Activated CD8-positive, alpha-beta memory T cell treated with anti-CD3 and anti-CD28 coated beads, Interleukin-2, amount 10 ng/mL, durations not matched to agents 7 days and 5 days (primary cell): ENCODE results near the gene CPLX4. TPM values are rescaled to one million over a fixed set of nuclear protein-coding genes. Genes with fewer than 3 reads are reported as not detected.

Experiments used
- ATAC-seq: fragments of 150-1000 bp; cut with Tn5 transposase; one replicate; pipeline ENCODE4 v1.10.0; 2021; ENCODE audit warnings: moderate library complexity
- CTCF ChIA-PET: fragments of 350-600 bp; sonication (Branson Sonifier 250); formaldehyde crosslinking; loops from one replicate; lab custom pipeline; 2021; ENCODE audit warnings: antibody characterized with exemption; lab: Charles Lee
- DNase-seq: peaks from one replicate; pipeline ENCODE4 v3.0.0-alpha.2; 2020
- H3K27ac Mint-ChIP-seq: one replicate; pipeline ENCODE4 v1.8.0; 2021; ENCODE audit warnings: mild to moderate bottlenecking, mixed read lengths
- H3K27me3 Mint-ChIP-seq: one replicate; pipeline ENCODE4 v1.8.0; 2021; ENCODE audit warnings: mixed read lengths
- H3K36me3 Mint-ChIP-seq: one replicate; pipeline ENCODE4 v1.8.0; 2021; ENCODE audit warnings: mild to moderate bottlenecking, mixed read lengths
- H3K4me1 Mint-ChIP-seq: one replicate; pipeline ENCODE4 v1.8.0; 2021; ENCODE audit warnings: mixed read lengths
- H3K4me3 Mint-ChIP-seq: one replicate; pipeline ENCODE4 v1.8.0; 2021; ENCODE audit warnings: mild to moderate bottlenecking, moderate library complexity, mixed read lengths
- H3K9me3 Mint-ChIP-seq: one replicate; pipeline ENCODE4 v1.8.0; 2022; ENCODE audit warnings: low read depth, mixed read lengths
- total RNA-seq, 2 experiments: library from RNA; stranded (reverse); gene quantifications; one replicate each; pipeline ENCODE4 v1.2.3, GENCODE V29; 2021

The CPLX4 gene
- total RNA-seq, 2 experiments from 2014 or later, result not detected

- no peaks in the 10 kb centered on the region for H3K9me3 Mint-ChIP-seq
- peaks cover 3% of the 10 kb centered on the region for H3K36me3 Mint-ChIP-seq
- CTCF ChIA-PET, result interaction anchor here (1.0 kb wide), 1 partner anchor 128 kb away, joined by 3 read pairs; no protein-coding TSS in a partner anchor
- H3K27ac Mint-ChIP-seq, result no peak overlapping the region
- H3K27me3 Mint-ChIP-seq, result peaks cover 80% of the 10 kb centered on the region
- peaks cover 7% of the 10 kb centered on the region for H3K4me1 Mint-ChIP-seq
- ATAC-seq (no peak), DNase-seq (no peak)
- H3K4me3 Mint-ChIP-seq, result no peak overlapping the region
Measured at GRCh38 chr18:59273759-59274532, 44.5 kb downstream of the CPLX4 start.

GRCh38 chr18:59272891-59273758 is 45.3 kb downstream of the CPLX4 start, which contains the start of gene RAX:
RAX (minus strand) TSS chr18:59273454; CDS start chr18:59273206, 248 bp downstream.
- CTCF ChIA-PET, result interaction anchor here (0.6 to 1.6 kb wide), 3 partner anchors 24 to 129 kb away, joined by 3 read pairs; no protein-coding TSS in a partner anchor
- H3K4me1 Mint-ChIP-seq, result peaks cover 10% of the 10 kb centered on the region
- ATAC-seq, result peak; percentile 51
- H3K27ac Mint-ChIP-seq, result no peak within 1 kb of the TSS
- H3K9me3 Mint-ChIP-seq, result no peaks in the 10 kb centered on the region
- no peak within 1 kb of the TSS for H3K4me3 Mint-ChIP-seq
- DNase-seq, result no peak
- H3K36me3 Mint-ChIP-seq, result peaks cover 3% of the 10 kb centered on the region
- peaks cover 80% of the 10 kb centered on the region for H3K27me3 Mint-ChIP-seq

GRCh38 chr18:59272221-59272888 is 46.1 kb downstream of the CPLX4 start:
- Mint-ChIP-seq H3K27ac (no peak overlapping the region), H3K9me3 (no peaks in the 10 kb centered on the region), H3K36me3 (peaks cover 3% of the 10 kb centered on the region), H3K4me1 (peaks cover 13% of the 10 kb centered on the region), H3K27me3 (peaks cover 82% of the 10 kb centered on the region), H3K4me3 (no peak overlapping the region)
- DNase-seq (no peak), ATAC-seq (no peak)
- CTCF ChIA-PET, result interaction anchor here (0.6 to 1.6 kb wide), 2 partner anchors 23 to 78 kb away, joined by 3 read pairs; no protein-coding TSS in a partner anchor

- H3K36me3 Mint-ChIP-seq, result peaks cover 3% of the 10 kb centered on the region
- no peak overlapping the region for H3K4me3 Mint-ChIP-seq
- ATAC-seq, result no peak
- peaks cover 13% of the 10 kb centered on the region for H3K4me1 Mint-ChIP-seq
- H3K27me3 Mint-ChIP-seq, result peaks cover 86% of the 10 kb centered on the region
- H3K27ac Mint-ChIP-seq, result no peak overlapping the region
- no peak for DNase-seq
- CTCF ChIA-PET, result interaction anchor here (0.6 to 1.6 kb wide), 4 partner anchors 23 to 162 kb away, joined by 3 to 5 read pairs (median 3); no protein-coding TSS in a partner anchor
- H3K9me3 Mint-ChIP-seq, result no peaks in the 10 kb centered on the region
Measured at GRCh38 chr18:59271606-59272220, 46.7 kb downstream of the CPLX4 start.

- DNase-seq, result no peak
- Mint-ChIP-seq H3K4me3 (no peak overlapping the region), H3K27me3 (peaks cover 86% of the 10 kb centered on the region), H3K27ac (no peak overlapping the region), H3K4me1 (peaks cover 18% of the 10 kb centered on the region), H3K36me3 (peaks cover 3% of the 10 kb centered on the region), H3K9me3 (no peaks in the 10 kb centered on the region)
- no peak for ATAC-seq
- CTCF ChIA-PET, result interaction anchor here (0.7 to 1.3 kb wide), 3 partner anchors 22 to 132 kb away, joined by 3 read pairs; no protein-coding TSS in a partner anchor
Measured at GRCh38 chr18:59270689-59271257, 47.7 kb downstream of the CPLX4 start.

GRCh38 chr18:59269563-59270119 is 48.8 kb downstream of the CPLX4 start:
- peaks cover 86% of the 10 kb centered on the region for H3K27me3 Mint-ChIP-seq
- H3K9me3 Mint-ChIP-seq, result no peaks in the 10 kb centered on the region
- H3K4me3 Mint-ChIP-seq, result peak overlapping the region; percentile 2
- DNase-seq, result no peak
- H3K4me1 Mint-ChIP-seq, result peaks cover 21% of the 10 kb centered on the region
- ATAC-seq, result no peak
- CTCF ChIA-PET, result interaction anchor here (0.7 to 1.2 kb wide), 3 partner anchors 21 to 186 kb away, joined by 3 to 5 read pairs (median 3); no protein-coding TSS in a partner anchor
- peaks cover 3% of the 10 kb centered on the region for H3K36me3 Mint-ChIP-seq
- no peak overlapping the region for H3K27ac Mint-ChIP-seq

- Mint-ChIP-seq H3K4me1 (peaks cover 21% of the 10 kb centered on the region), H3K27ac (no peak overlapping the region), H3K27me3 (peaks cover 86% of the 10 kb centered on the region), H3K9me3 (no peaks in the 10 kb centered on the region), H3K36me3 (peaks cover 3% of the 10 kb centered on the region), H3K4me3 (peak overlapping the region; percentile 2)
- DNase-seq (peak; percentile 55), ATAC-seq (peak; percentile 59)
- CTCF ChIA-PET, result interaction anchor here (0.6 to 1.2 kb wide), 4 partner anchors 16 to 185 kb away, joined by 3 to 5 read pairs (median 4); no protein-coding TSS in a partner anchor
Measured at GRCh38 chr18:59268721-59269562, 49.5 kb downstream of the CPLX4 start.

- H3K27me3 Mint-ChIP-seq, result peaks cover 86% of the 10 kb centered on the region
- no peak for ATAC-seq
- H3K27ac Mint-ChIP-seq, result no peak overlapping the region
- no peaks in the 10 kb centered on the region for H3K9me3 Mint-ChIP-seq
- H3K4me1 Mint-ChIP-seq, result peaks cover 18% of the 10 kb centered on the region
- CTCF ChIA-PET, result interaction anchor here (1.1 kb wide), 1 partner anchor 20 kb away, joined by 3 read pairs; no protein-coding TSS in a partner anchor
- no peak for DNase-seq
- H3K4me3 Mint-ChIP-seq, result no peak overlapping the region
- peaks cover 3% of the 10 kb centered on the region for H3K36me3 Mint-ChIP-seq
Measured at GRCh38 chr18:59268127-59268720, 50.2 kb downstream of the CPLX4 start.

- Mint-ChIP-seq H3K4me1 (peaks cover 18% of the 10 kb centered on the region), H3K27me3 (peaks cover 92% of the 10 kb centered on the region), H3K27ac (no peak overlapping the region), H3K9me3 (no peaks in the 10 kb centered on the region), H3K36me3 (peaks cover 3% of the 10 kb centered on the region), H3K4me3 (no peak overlapping the region)
- ATAC-seq (no peak), DNase-seq (no peak)
- CTCF ChIA-PET, result interaction anchor here (1.4 to 1.9 kb wide), 2 partner anchors 18 to 135 kb away, joined by 5 to 8 read pairs; no protein-coding TSS in a partner anchor
Measured at GRCh38 chr18:59267503-59268126, 50.8 kb downstream of the CPLX4 start.

GRCh38 chr18:59266886-59267502 is 51.5 kb downstream of the CPLX4 start:
- peaks cover 92% of the 10 kb centered on the region for H3K27me3 Mint-ChIP-seq
- peaks cover 3% of the 10 kb centered on the region for H3K36me3 Mint-ChIP-seq
- peaks cover 18% of the 10 kb centered on the region for H3K4me1 Mint-ChIP-seq
- DNase-seq (no peak), ATAC-seq (no peak)
- CTCF ChIA-PET, result interaction anchor here (1.4 to 1.9 kb wide), 2 partner anchors 18 to 135 kb away, joined by 5 to 8 read pairs; no protein-coding TSS in a partner anchor
- H3K4me3 Mint-ChIP-seq, result no peak overlapping the region
- no peaks in the 10 kb centered on the region for H3K9me3 Mint-ChIP-seq
- H3K27ac Mint-ChIP-seq, result no peak overlapping the region
